ENCODE data around the gene LIME1. TPM values are rescaled to one million over a fixed set of nuclear protein-coding genes. Genes with fewer than 3 reads are reported as not detected.
A peak's percentile ranks its signal among the peaks of the same experiment; 100 is the strongest.

The LIME1 gene
- total and polyA plus RNA-seq, 2 donors (not counting 1 experiment from before 2014, with no cell fraction given): 0.68 to 3.5 TPM

DNA sequence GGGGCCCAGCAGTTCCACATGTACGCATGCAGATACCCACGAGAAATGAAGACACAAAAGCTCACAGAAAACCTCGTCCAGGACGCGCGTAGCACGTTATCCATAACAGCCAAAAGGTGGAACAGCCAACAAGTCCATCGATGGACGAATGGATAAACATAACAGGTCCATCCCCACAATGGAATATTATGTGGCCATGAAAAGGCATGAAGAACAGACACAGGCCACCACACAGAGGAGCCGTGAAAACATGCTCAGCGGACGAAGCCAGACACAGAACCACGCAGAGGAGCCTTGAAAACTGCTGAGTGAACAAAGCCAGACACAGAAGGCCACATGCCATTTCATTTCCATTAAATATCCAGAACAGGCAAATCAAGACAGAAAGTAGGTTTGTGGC is 41.1 kb downstream of the LIME1 start:
- Histone ChIP-seq H3K79me2 (ENCODE audit: control insufficient read depth, insufficient read depth, low read length) (no peaks in the 10 kb centered on the region), H2AFZ (ENCODE audit: low read length) (no peak overlapping the region), H3K4me2 (ENCODE audit: extremely low read depth, insufficient read depth, low read length) (no peak overlapping the region), H3K9ac (ENCODE audit: insufficient read depth, low read length) (no peak overlapping the region), H4K20me1 (ENCODE audit: control insufficient read depth, extremely low read depth, insufficient read depth, low read length) (no peaks in the 10 kb centered on the region), H3K9me3 (ENCODE audit: control insufficient read depth, insufficient read depth, low read depth, low read length) (no peaks in the 10 kb centered on the region), H3K4me3 (replicated peaks in 1 of 4; ENCODE audit: control extremely low read depth in 1 of 4, insufficient read depth in 1 of 4, low read depth in 3 of 4, low read length in 4 of 4) (no peak overlapping the region), H3K36me3 (ENCODE audit: control insufficient read depth, insufficient read depth, low read length) (no peaks in the 10 kb centered on the region), H3K27me3 (ENCODE audit: control insufficient read depth, insufficient read depth, low read length) (no peaks in the 10 kb centered on the region), H3K4me1 (ENCODE audit: control insufficient read depth, extremely low read depth, insufficient read depth, low read length) (peaks cover 4% of the 10 kb centered on the region), H3K27ac (ENCODE audit: insufficient read depth, low read length) (no peak overlapping the region)
- DNase-seq (ENCODE audit: low read depth in 2 of 2): no peak
- TF ChIP-seq EZH2 (IDR thresholded peaks at IDR 0.05; ENCODE audit: low read length, missing control alignments) (no peak), CTCF (conservative IDR thresholded peaks at IDR 0.05 in 1 of 2, IDR thresholded peaks at IDR 0.05 in 1 of 2; ENCODE audit: low read depth in 1 of 2, low read length in 2 of 2) (no peak)

DNA sequence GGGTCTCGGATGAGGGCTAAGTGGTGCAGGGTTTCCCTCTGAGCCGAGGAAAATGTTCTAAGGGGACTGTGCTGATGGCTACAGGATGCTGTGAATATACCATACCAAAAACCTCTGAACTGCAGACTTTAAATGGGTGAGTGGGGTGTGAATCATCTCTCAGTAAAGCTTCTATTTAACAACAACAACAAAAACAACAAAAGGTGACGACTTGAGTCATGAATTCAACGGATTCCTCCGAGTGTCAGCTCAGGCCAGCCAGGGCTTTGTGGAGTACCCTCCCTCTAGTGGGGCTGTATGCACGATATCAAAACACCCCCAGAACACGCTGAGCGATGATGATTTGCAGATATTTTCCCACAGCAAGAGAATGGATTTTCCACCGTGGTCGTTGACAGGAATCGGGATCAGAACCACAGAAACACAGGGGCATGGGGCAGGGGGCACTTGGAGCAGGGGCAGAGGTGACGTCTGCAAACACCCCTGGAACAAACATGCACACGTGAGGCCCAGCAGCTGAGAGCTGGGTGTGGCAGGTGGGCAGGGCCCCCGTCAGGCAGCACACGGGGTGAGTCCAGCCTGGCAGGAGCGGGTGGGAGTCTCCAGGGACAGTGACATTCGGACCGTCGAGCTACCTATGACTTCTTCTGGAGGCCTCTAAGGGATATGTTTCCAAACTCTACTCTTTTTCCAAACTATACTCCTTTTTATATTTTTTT is 41.7 kb downstream of the LIME1 start:
- Histone ChIP-seq H3K36me3 (ENCODE audit: control insufficient read depth, insufficient read depth, low read length) (no peaks in the 10 kb centered on the region), H3K9ac (ENCODE audit: insufficient read depth, low read length) (no peak overlapping the region), H2AFZ (ENCODE audit: low read length) (no peak overlapping the region), H3K4me3 (replicated peaks in 1 of 4; ENCODE audit: control extremely low read depth in 1 of 4, insufficient read depth in 1 of 4, low read depth in 3 of 4, low read length in 4 of 4) (no peak overlapping the region), H3K79me2 (ENCODE audit: control insufficient read depth, insufficient read depth, low read length) (no peaks in the 10 kb centered on the region), H3K4me2 (ENCODE audit: extremely low read depth, insufficient read depth, low read length) (no peak overlapping the region), H3K4me1 (ENCODE audit: control insufficient read depth, extremely low read depth, insufficient read depth, low read length) (peaks cover 4% of the 10 kb centered on the region), H3K27ac (ENCODE audit: insufficient read depth, low read length) (no peak overlapping the region), H4K20me1 (ENCODE audit: control insufficient read depth, extremely low read depth, insufficient read depth, low read length) (no peaks in the 10 kb centered on the region), H3K27me3 (ENCODE audit: control insufficient read depth, insufficient read depth, low read length) (no peaks in the 10 kb centered on the region), H3K9me3 (ENCODE audit: control insufficient read depth, insufficient read depth, low read depth, low read length) (no peaks in the 10 kb centered on the region)
- peak in 1 of 2 donors; percentile 12 for DNase-seq (ENCODE audit: low read depth in 2 of 2)
- TF ChIP-seq CTCF (conservative IDR thresholded peaks at IDR 0.05 in 1 of 2, IDR thresholded peaks at IDR 0.05 in 1 of 2; ENCODE audit: low read depth in 1 of 2, low read length in 2 of 2): no peak
- TF ChIP-seq EZH2 (IDR thresholded peaks at IDR 0.05; ENCODE audit: low read length, missing control alignments): no peak

DNA sequence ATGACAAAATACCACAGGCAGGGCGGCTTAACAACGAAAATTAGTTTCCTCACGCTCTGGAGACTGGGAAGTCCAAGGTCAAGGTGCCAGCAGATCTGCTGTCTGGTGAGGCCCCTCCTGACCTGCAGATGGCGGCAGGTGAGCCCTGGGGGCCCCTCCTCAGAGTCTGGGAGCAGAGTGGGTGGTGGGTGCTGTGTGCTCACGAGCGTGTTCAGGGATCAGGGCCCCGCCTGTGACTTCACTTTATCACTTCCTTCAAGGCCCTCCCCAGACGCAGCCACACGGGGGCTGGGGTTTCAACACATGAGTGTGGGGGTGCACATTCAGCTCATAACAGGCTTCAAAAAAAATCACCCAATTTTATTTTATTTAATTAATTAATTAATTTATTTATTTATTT is 42.4 kb downstream of the LIME1 start:
- Histone ChIP-seq H3K36me3 (ENCODE audit: control insufficient read depth, insufficient read depth, low read length) (no peaks in the 10 kb centered on the region), H3K9me3 (ENCODE audit: control insufficient read depth, insufficient read depth, low read depth, low read length) (no peaks in the 10 kb centered on the region), H3K9ac (ENCODE audit: insufficient read depth, low read length) (no peak overlapping the region), H2AFZ (ENCODE audit: low read length) (no peak overlapping the region), H3K79me2 (ENCODE audit: control insufficient read depth, insufficient read depth, low read length) (no peaks in the 10 kb centered on the region), H3K27me3 (ENCODE audit: control insufficient read depth, insufficient read depth, low read length) (no peaks in the 10 kb centered on the region), H3K27ac (ENCODE audit: insufficient read depth, low read length) (no peak overlapping the region), H4K20me1 (ENCODE audit: control insufficient read depth, extremely low read depth, insufficient read depth, low read length) (no peaks in the 10 kb centered on the region), H3K4me3 (replicated peaks in 1 of 4; ENCODE audit: control extremely low read depth in 1 of 4, insufficient read depth in 1 of 4, low read depth in 3 of 4, low read length in 4 of 4) (no peak overlapping the region), H3K4me1 (ENCODE audit: control insufficient read depth, extremely low read depth, insufficient read depth, low read length) (peaks cover 4% of the 10 kb centered on the region), H3K4me2 (ENCODE audit: extremely low read depth, insufficient read depth, low read length) (no peak overlapping the region)
- no peak for TF ChIP-seq EZH2 (IDR thresholded peaks at IDR 0.05; ENCODE audit: low read length, missing control alignments)
- no peak for TF ChIP-seq CTCF (conservative IDR thresholded peaks at IDR 0.05 in 1 of 2, IDR thresholded peaks at IDR 0.05 in 1 of 2; ENCODE audit: low read depth in 1 of 2, low read length in 2 of 2)
- no peak for DNase-seq (ENCODE audit: low read depth in 2 of 2)

Measured in fibroblast of lung (primary cell).